IMR-90 (cell line): Measurements from ENCODE around the gene SLC8A3. TPM values are rescaled to one million over a fixed set of nuclear protein-coding genes. Genes with fewer than 3 reads are reported as not detected.

Experiments used
- ATAC-seq: fragments of 200-7000 bp; cut with Tn5 transposase; 2 replicates; pipeline ENCODE4 v1.9.1; 2020; ENCODE audit warnings: low read depth, mild to moderate bottlenecking, moderate library complexity
- BruUV-seq: library from RNA; stranded (reverse); fragments of 400-500 nt; replicated peaks from 2 replicates; lab custom pipeline; 2021; lab: Mats Ljungman, UMichigan
- CTCF ChIA-PET: fragments of 300-600 bp; formaldehyde crosslinking; extraction: SDS; loops from one replicate; lab custom pipeline; 2021; ENCODE audit warnings: antibody characterized with exemption; lab: Yijun Ruan, JAX
- POLR2A ChIA-PET: fragments of 300-600 bp; sonication (Branson Sonifier 250); formaldehyde crosslinking; loops from one replicate; lab custom pipeline; 2022; ENCODE audit warnings: antibody characterized with exemption; ENCODE audit not compliant: unreplicated experiment; lab: Charles Lee
- DNase-seq: peaks from one replicate; pipeline ENCODE4 v3.0.0; 2013
- H2AFZ ChIP-seq: replicated peaks from 2 replicates; pipeline ENCODE3; 2013; ENCODE audit warnings: low read length, mild to moderate bottlenecking; ENCODE audit not compliant: poor library complexity
- H2AK5ac ChIP-seq: 2 replicates; pipeline ENCODE4 v1.6.1; 2013; ENCODE audit warnings: low read depth, low read length, inconsistent platforms
- H2AK9ac ChIP-seq: replicated peaks from 2 replicates; pipeline ENCODE3; 2013; ENCODE audit warnings: mild to moderate bottlenecking, low read depth, low read length, moderate library complexity; ENCODE audit not compliant: poor library complexity
- H2BK120ac ChIP-seq: 2 replicates; pipeline ENCODE4 v1.6.1; 2013; ENCODE audit warnings: low read depth, low read length, inconsistent platforms
- H2BK15ac ChIP-seq: 3 replicates; pipeline ENCODE4 v1.6.1; 2013; ENCODE audit warnings: low read depth, low read length, inconsistent platforms
- H2BK20ac ChIP-seq: 2 replicates; pipeline ENCODE4 v1.6.1; 2013; ENCODE audit warnings: low read depth, mild to moderate bottlenecking, inconsistent platforms, low read length, moderate library complexity
- H2BK5ac ChIP-seq: 2 replicates; pipeline ENCODE4 v1.6.1; 2013; ENCODE audit warnings: mild to moderate bottlenecking, low read depth, low read length, inconsistent platforms; ENCODE audit not compliant: poor library complexity, severe bottlenecking
- H3K14ac ChIP-seq: replicated peaks from 2 replicates; pipeline ENCODE4 v1.6.1; 2013; ENCODE audit warnings: low read depth, low read length, inconsistent platforms
- H3K18ac ChIP-seq: 2 replicates; pipeline ENCODE4 v1.6.1; 2013; ENCODE audit warnings: low read depth, low read length, control low read depth
- H3K23ac ChIP-seq: 2 replicates; pipeline ENCODE4 v1.6.1; 2013; ENCODE audit warnings: low read depth, low read length, inconsistent platforms
- H3K27ac ChIP-seq: 2 replicates; pipeline ENCODE4 v1.5.1; 2013; ENCODE audit warnings: mild to moderate bottlenecking, control low read depth, low read length; ENCODE audit not compliant: insufficient read depth
- H3K27me3 ChIP-seq: 2 replicates; pipeline ENCODE4 v1.6.1; 2013; ENCODE audit warnings: low read length; ENCODE audit not compliant: control insufficient read depth, insufficient read depth
- H3K36me3 ChIP-seq: 2 replicates; pipeline ENCODE4 v1.6.1; 2013; ENCODE audit warnings: low read length, mixed read lengths; ENCODE audit not compliant: control insufficient read depth, insufficient read depth
- H3K4ac ChIP-seq: 2 replicates; pipeline ENCODE4 v1.6.1; 2013; ENCODE audit warnings: low read depth, low read length, inconsistent platforms
- H3K4me1 ChIP-seq: 2 replicates; pipeline ENCODE4 v1.6.1; 2013; ENCODE audit warnings: low read length, mixed read lengths; ENCODE audit not compliant: control insufficient read depth, insufficient read depth
- H3K4me2 ChIP-seq: 2 replicates; pipeline ENCODE4 v1.6.1; 2013; ENCODE audit warnings: low read depth, mild to moderate bottlenecking, control low read depth, low read length, moderate library complexity
- H3K4me3 ChIP-seq: 2 replicates; pipeline ENCODE4 v1.5.1; 2013; ENCODE audit warnings: low read depth, mild to moderate bottlenecking, control low read depth, low read length, moderate library complexity; ENCODE audit not compliant: insufficient read depth
- H3K56ac ChIP-seq: 2 replicates; pipeline ENCODE4 v1.6.1; 2013; ENCODE audit warnings: low read length, inconsistent platforms; ENCODE audit not compliant: insufficient read depth; ENCODE audit errors: extremely low read depth
- H3K79me1 ChIP-seq, 2 experiments: 2 replicates each; pipeline ENCODE4 v1.6.1; 2013; ENCODE audit warnings: low read length in 2 of 2, inconsistent platforms in 1 of 2, low read depth in 1 of 2
- H3K9ac ChIP-seq: 2 replicates; pipeline ENCODE4 v1.6.1; 2013; ENCODE audit warnings: low read depth, low read length, control low read depth
- H3K9me1 ChIP-seq: 2 replicates; pipeline ENCODE4 v1.6.1; 2013; ENCODE audit warnings: low read length, inconsistent platforms; ENCODE audit not compliant: insufficient read depth
- H3K9me3 ChIP-seq: 2 replicates; pipeline ENCODE4 v1.6.1; 2013; ENCODE audit warnings: low read length; ENCODE audit not compliant: control insufficient read depth, insufficient read depth
- H4K20me1 ChIP-seq: 2 replicates; pipeline ENCODE4 v1.6.1; 2013; ENCODE audit warnings: low read length, inconsistent platforms; ENCODE audit not compliant: insufficient read depth
- H4K5ac ChIP-seq: 2 replicates; pipeline ENCODE4 v1.6.1; 2013; ENCODE audit warnings: mild to moderate bottlenecking, low read depth, low read length, control low read depth
- H4K8ac ChIP-seq, 2 experiments: 2 replicates each; pipeline ENCODE4 v1.6.1; 2013; ENCODE audit warnings: low read depth in 2 of 2, low read length in 2 of 2, control low read depth in 1 of 2, inconsistent platforms in 1 of 2
- H4K91ac ChIP-seq: 2 replicates; pipeline ENCODE4 v1.6.1; 2013; ENCODE audit warnings: low read depth, low read length, inconsistent platforms; ENCODE audit not compliant: insufficient read depth
- MAZ ChIP-seq: IDR thresholded peaks from 2 replicates; pipeline ENCODE4 v1.6.1; 2012; ENCODE audit warnings: low read depth, mild to moderate bottlenecking, low read length, improper control_type of control experiment, moderate library complexity, borderline replicate concordance
- POLR2A ChIP-seq: IDR thresholded peaks from 2 replicates; pipeline ENCODE4 v1.6.1; 2012; ENCODE audit warnings: mild to moderate bottlenecking, low read depth, low read length
- SMC3 ChIP-seq: fragments of 150-350 bp; IDR thresholded peaks from 2 replicates; pipeline ENCODE4 v1.6.1; 2016; ENCODE audit warnings: low read depth, mild to moderate bottlenecking, antibody characterized with exemption, low read length, moderate library complexity
- whole genome bisulfite sequencing, 2 experiments: methylation state at CpG; one replicate each; pipeline versions ENCODE4 v1.1.5 to v1.1.7; 2013; ENCODE audit warnings: missing lambda C conversion rate in 2 of 2; ENCODE audit not compliant: insufficient read length in 1 of 2; ENCODE audit errors: extremely low coverage in 2 of 2; 5-methylcytosine and 5-hydroxymethylcytosine counted together
- dilution Hi-C: fragments of 300-500 bp; cut with HindIII; formaldehyde crosslinking; loops from one replicate; pipeline ENCODE4 v1.14.3; 2018; ENCODE audit warnings: low sequenced_read_pairs; ENCODE audit not compliant: unreplicated experiment
- in situ Hi-C: fragments of 300-500 bp; cut with MboI; formaldehyde crosslinking; loops from 3 replicates; pipeline ENCODE4 v1.14.3; 2019; ENCODE audit warnings: low sequenced_read_pairs, inconsistent platforms, mixed read lengths
- intact Hi-C: fragments of 100-400 bp; cut with micrococcal nuclease; formaldehyde crosslinking; loops from 2 replicates; pipeline ENCODE4 v1.10.0; 2022
- polyA plus RNA-seq, 3 experiments: library from polyadenylated mRNA; depleted of rRNA; stranded (reverse); fragments of >200 nt; gene quantifications; 2 replicates each; pipeline ENCODE4 v1.2.3, GENCODE V29; 2012; ENCODE audit warnings: low replicate concordance in 1 of 3
- total RNA-seq: library from RNA; depleted of rRNA; stranded (reverse); fragments of >200 nt; gene quantifications from 2 replicates; pipeline ENCODE4 v1.2.3, GENCODE V29; 2012
- TF ChIP-seq, protein P1 (sequence below): fragments of 150-350 bp; IDR thresholded peaks from 2 replicates; pipeline ENCODE4 v1.6.1; 2016; ENCODE audit warnings: low read depth, mild to moderate bottlenecking, low read length, moderate library complexity, borderline replicate concordance

Gene SLC8A3
- total and polyA plus RNA-seq, 2 of the 4 experiments (the other 2 are of a cell fraction): under 0.01 TPM; not detected in 1

DNA sequence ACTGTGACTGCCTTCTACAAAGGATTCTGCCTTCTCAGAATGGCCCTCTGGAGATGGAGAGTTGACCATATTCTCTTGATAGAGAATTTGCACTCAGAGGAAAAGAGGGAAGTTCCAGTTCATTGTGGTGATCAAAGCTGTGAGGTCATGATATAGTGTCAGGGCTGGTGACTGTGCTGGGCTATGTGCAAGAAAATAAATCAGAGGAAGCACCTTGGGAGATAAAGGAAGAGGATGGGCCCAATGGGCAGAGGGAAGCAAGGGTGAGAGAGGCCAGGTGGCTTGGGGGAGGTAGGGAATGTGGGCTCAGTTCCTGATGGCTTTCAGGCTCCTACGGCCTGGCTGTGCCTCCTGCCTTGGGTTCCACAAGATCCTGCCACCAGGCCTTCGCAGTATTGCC, 145.8 kb downstream of the SLC8A3 start:
- Histone ChIP-seq H3K4me3 (no peak overlapping the region), H3K9me1 (no peaks in the 10 kb centered on the region), H3K18ac (no peak overlapping the region), H3K36me3 (no peaks in the 10 kb centered on the region), H3K4me1 (no peaks in the 10 kb centered on the region), H3K9ac (no peak overlapping the region), H2BK120ac (no peak overlapping the region), H3K14ac (no peak overlapping the region), H2AK5ac (no peak overlapping the region), H3K9me3 (no peaks in the 10 kb centered on the region), H3K79me1 (no peaks in the 10 kb centered on the region), H3K4ac (no peak overlapping the region), H2BK5ac (no peak overlapping the region), H2AK9ac (no peak overlapping the region), H4K5ac (no peak overlapping the region), H3K27me3 (peaks cover 3% of the 10 kb centered on the region), H4K91ac (no peak overlapping the region), H4K8ac (no peak overlapping the region), H2AFZ (no peak overlapping the region), H4K20me1 (no peaks in the 10 kb centered on the region; the same call in 1 of the 2 replicates), H3K23ac (no peak overlapping the region), H2BK20ac (no peak overlapping the region), H3K4me2 (no peak overlapping the region), H3K56ac (no peak overlapping the region), H2BK15ac (no peak overlapping the region), H3K27ac (no peak overlapping the region)
- dilution Hi-C loops: no loop called here
- no peak for DNase-seq
- no TSS peak for BruUV-seq
- intact Hi-C loops: no loop called here
- ChIA-PET CTCF (no interaction called here), POLR2A (no interaction called here)
- in situ Hi-C loops: no loop called here
- no CpG with 5 or more reads among the region's 2 CpGs for WGBS, 2 experiments
- TF ChIP-seq POLR2A: no peak
- TF ChIP-seq, protein P1, sequence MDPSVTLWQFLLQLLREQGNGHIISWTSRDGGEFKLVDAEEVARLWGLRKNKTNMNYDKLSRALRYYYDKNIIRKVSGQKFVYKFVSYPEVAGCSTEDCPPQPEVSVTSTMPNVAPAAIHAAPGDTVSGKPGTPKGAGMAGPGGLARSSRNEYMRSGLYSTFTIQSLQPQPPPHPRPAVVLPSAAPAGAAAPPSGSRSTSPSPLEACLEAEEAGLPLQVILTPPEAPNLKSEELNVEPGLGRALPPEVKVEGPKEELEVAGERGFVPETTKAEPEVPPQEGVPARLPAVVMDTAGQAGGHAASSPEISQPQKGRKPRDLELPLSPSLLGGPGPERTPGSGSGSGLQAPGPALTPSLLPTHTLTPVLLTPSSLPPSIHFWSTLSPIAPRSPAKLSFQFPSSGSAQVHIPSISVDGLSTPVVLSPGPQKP: no peak
- no peak for TF ChIP-seq MAZ
- no peak for TF ChIP-seq SMC3
- ATAC-seq: no peak
